ENCODE measurements around the gene OTUD3. TPM values are rescaled to one million over a fixed set of nuclear protein-coding genes. Genes with fewer than 3 reads are reported as not detected.

Gene OTUD3
- polyA plus RNA-seq, 1 donor (not counting 4 experiments of a cell fraction or from before 2014, with no cell fraction given): 7.0 TPM

- H2AFZ ChIP-seq (ENCODE audit: control insufficient read depth, low read length): no peak overlapping the region
- H3K4me2 ChIP-seq (ENCODE audit: control insufficient read depth, extremely low read depth, insufficient read depth, low read depth, low read length): no peak overlapping the region
- peaks cover 21% of the 10 kb centered on the region for H3K4me1 ChIP-seq (ENCODE audit: control insufficient read depth, extremely low read depth, insufficient read depth, low read length)
- H3K79me2 ChIP-seq (ENCODE audit: control insufficient read depth, insufficient read depth, low read length): peaks cover 76% of the 10 kb centered on the region
- no peaks in the 10 kb centered on the region for H3K27me3 ChIP-seq (ENCODE audit: control insufficient read depth, extremely low read depth, insufficient read depth, low read length)
- dilution Hi-C loops (cut with MboI; ENCODE audit: extremely low pct_ligation_motif_present, low sequenced_read_pairs): no loop called here
- no peaks in the 10 kb centered on the region for H4K20me1 ChIP-seq (ENCODE audit: control insufficient read depth, extremely low read depth, insufficient read depth, low read length)
- no peak overlapping the region for H3K27ac ChIP-seq (ENCODE audit: control insufficient read depth, insufficient read depth, low read length)
- peaks cover 11 to 35% of the 10 kb centered on the region in 2 experiments for H3K36me3 ChIP-seq (ENCODE audit: control insufficient read depth in 2 of 2, extremely low read depth in 1 of 2, insufficient read depth in 2 of 2, low read length in 2 of 2)
- no peak overlapping the region for H3K4me3 ChIP-seq (ENCODE audit: control insufficient read depth in 2 of 3, extremely low read depth in 1 of 3, insufficient read depth in 2 of 3, low read depth in 1 of 3, low read length in 3 of 3)
- no peaks in the 10 kb centered on the region for H3K9me1 ChIP-seq (ENCODE audit: control insufficient read depth, extremely low read depth, insufficient read depth, low read length)
- no peak for TF ChIP-seq EZH2 (IDR thresholded peaks at IDR 0.05; ENCODE audit: low read length)
- TF ChIP-seq, protein P1, sequence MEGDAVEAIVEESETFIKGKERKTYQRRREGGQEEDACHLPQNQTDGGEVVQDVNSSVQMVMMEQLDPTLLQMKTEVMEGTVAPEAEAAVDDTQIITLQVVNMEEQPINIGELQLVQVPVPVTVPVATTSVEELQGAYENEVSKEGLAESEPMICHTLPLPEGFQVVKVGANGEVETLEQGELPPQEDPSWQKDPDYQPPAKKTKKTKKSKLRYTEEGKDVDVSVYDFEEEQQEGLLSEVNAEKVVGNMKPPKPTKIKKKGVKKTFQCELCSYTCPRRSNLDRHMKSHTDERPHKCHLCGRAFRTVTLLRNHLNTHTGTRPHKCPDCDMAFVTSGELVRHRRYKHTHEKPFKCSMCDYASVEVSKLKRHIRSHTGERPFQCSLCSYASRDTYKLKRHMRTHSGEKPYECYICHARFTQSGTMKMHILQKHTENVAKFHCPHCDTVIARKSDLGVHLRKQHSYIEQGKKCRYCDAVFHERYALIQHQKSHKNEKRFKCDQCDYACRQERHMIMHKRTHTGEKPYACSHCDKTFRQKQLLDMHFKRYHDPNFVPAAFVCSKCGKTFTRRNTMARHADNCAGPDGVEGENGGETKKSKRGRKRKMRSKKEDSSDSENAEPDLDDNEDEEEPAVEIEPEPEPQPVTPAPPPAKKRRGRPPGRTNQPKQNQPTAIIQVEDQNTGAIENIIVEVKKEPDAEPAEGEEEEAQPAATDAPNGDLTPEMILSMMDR (optimal IDR thresholded peaks at IDR 0.05 in 1 of 3, IDR thresholded peaks at IDR 0.05 in 1 of 3, conservative IDR thresholded peaks at IDR 0.05 in 1 of 3; ENCODE audit: extremely low read depth in 1 of 3, insufficient read depth in 2 of 3, low read length in 3 of 3): no peak
- no peak overlapping the region for H3K9ac ChIP-seq (ENCODE audit: control insufficient read depth, extremely low read depth, insufficient read depth, low read length)
- H3K9me3 ChIP-seq (ENCODE audit: control insufficient read depth, low read depth, low read length): no peaks in the 10 kb centered on the region
- FAIRE-seq: no peak
- DNase-seq (ENCODE audit: low read depth, low spot score): no peak
These were observed 7.5 kb downstream of the OTUD3 start for GRCh38 chr1:19889656-19890055.

DNA sequence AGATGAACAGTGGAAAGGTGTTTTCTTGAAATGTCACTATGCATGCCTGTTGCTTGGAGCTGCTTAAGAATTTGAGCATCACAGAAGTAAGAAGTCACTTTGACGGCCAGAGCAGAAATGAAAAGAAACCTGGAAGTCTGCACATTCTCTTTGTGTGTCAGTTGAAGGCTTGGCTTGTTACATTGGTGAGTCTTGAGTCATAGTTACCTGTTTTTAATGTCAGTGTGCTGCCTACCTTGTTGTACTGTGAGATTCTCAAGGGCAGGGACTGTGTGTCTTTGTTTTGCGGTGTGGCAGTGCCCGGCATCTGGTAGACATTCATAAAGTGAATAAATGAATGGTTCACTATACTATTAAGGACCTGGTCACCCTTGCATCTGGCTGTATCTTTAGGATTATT is 9.9 kb downstream of the OTUD3 start:
- no peaks in the 10 kb centered on the region for H3K9me1 ChIP-seq (ENCODE audit: control insufficient read depth, extremely low read depth, insufficient read depth, low read length)
- peaks cover 55% of the 10 kb centered on the region for H3K79me2 ChIP-seq (ENCODE audit: control insufficient read depth, insufficient read depth, low read length)
- TF ChIP-seq, protein P1 (optimal IDR thresholded peaks at IDR 0.05 in 1 of 3, IDR thresholded peaks at IDR 0.05 in 1 of 3, conservative IDR thresholded peaks at IDR 0.05 in 1 of 3; ENCODE audit: extremely low read depth in 1 of 3, insufficient read depth in 2 of 3, low read length in 3 of 3): no peak
- no peak for TF ChIP-seq EZH2 (IDR thresholded peaks at IDR 0.05; ENCODE audit: low read length)
- H3K27ac ChIP-seq (ENCODE audit: control insufficient read depth, insufficient read depth, low read length): no peak overlapping the region
- no peak overlapping the region for H3K4me3 ChIP-seq (ENCODE audit: control insufficient read depth in 2 of 3, extremely low read depth in 1 of 3, insufficient read depth in 2 of 3, low read depth in 1 of 3, low read length in 3 of 3)
- H3K9me3 ChIP-seq (ENCODE audit: control insufficient read depth, low read depth, low read length): no peaks in the 10 kb centered on the region
- peaks cover 19 to 40% of the 10 kb centered on the region in 2 experiments for H3K36me3 ChIP-seq (ENCODE audit: control insufficient read depth in 2 of 2, extremely low read depth in 1 of 2, insufficient read depth in 2 of 2, low read length in 2 of 2)
- dilution Hi-C loops (cut with MboI; ENCODE audit: extremely low pct_ligation_motif_present, low sequenced_read_pairs): no loop called here
- H2AFZ ChIP-seq (ENCODE audit: control insufficient read depth, low read length): no peak overlapping the region
- no peak overlapping the region for H3K9ac ChIP-seq (ENCODE audit: control insufficient read depth, extremely low read depth, insufficient read depth, low read length)
- no peaks in the 10 kb centered on the region for H4K20me1 ChIP-seq (ENCODE audit: control insufficient read depth, extremely low read depth, insufficient read depth, low read length)
- DNase-seq (ENCODE audit: low read depth, low spot score): no peak
- H3K4me1 ChIP-seq (ENCODE audit: control insufficient read depth, extremely low read depth, insufficient read depth, low read length): peaks cover 9% of the 10 kb centered on the region
- peak; percentile 83 for FAIRE-seq
- H3K4me2 ChIP-seq (ENCODE audit: control insufficient read depth, extremely low read depth, insufficient read depth, low read depth, low read length): no peak overlapping the region
- no peaks in the 10 kb centered on the region for H3K27me3 ChIP-seq (ENCODE audit: control insufficient read depth, extremely low read depth, insufficient read depth, low read length)

Data from keratinocyte (primary cell).